ENCODE results near the gene SSPN. TPM values are rescaled to one million over a fixed set of nuclear protein-coding genes. Genes with fewer than 3 reads are reported as not detected.

The SSPN gene, protein sequence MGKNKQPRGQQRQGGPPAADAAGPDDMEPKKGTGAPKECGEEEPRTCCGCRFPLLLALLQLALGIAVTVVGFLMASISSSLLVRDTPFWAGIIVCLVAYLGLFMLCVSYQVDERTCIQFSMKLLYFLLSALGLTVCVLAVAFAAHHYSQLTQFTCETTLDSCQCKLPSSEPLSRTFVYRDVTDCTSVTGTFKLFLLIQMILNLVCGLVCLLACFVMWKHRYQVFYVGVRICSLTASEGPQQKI
- total RNA-seq: 10.5 and 15.3 TPM in 2 replicates

DNA sequence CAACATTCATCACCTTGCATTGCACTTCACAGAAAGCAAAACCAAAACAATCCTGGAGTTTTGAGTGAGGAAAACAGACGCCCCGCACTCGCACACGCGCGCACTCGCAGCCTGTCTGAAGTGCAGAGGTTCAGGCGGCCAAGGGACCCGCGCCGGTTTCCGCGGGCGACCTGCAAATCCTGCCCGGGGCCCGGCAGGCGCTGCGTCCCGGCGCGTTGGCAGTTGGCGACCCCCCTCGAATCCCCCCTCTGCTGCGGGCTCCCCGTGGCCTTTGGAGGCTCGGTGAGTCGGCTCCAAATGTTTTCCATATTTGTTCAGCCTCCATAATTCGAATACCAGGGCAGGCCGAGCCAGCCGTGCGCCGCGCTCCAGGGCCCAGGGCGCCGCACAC, at the start of gene SSPN:
Gene SSPN, plus strand, starts transcription at position 324 of the 391 bp plus-strand sequence. CDS start 100 bp downstream, outside the sequence.

Other genes starting within 250 kb of the SSPN start
- gene RASSF8, start 236.9 kb upstream of the SSPN start, total RNA-seq: 31.2 and 42.3 TPM in 2 replicates
- gene BHLHE41, start 70.5 kb upstream of the SSPN start, total RNA-seq: 2.0 and 7.0 TPM in 2 replicates

Data from pericardium fibroblast (primary cell).